Activated CD4-positive, CD25-positive, alpha-beta regulatory T cell treated with anti-CD3 and anti-CD28 coated beads, Interleukin-2, amount 50 U/mL, for 16 hours (primary cell): ENCODE results near the gene RYR3.

Experiments used
- DNase-seq: peaks from one replicate; pipeline ENCODE4 v3.0.0-alpha.2; 2020; ENCODE audit warnings: low read depth, low spot score

The RYR3 gene

DNA sequence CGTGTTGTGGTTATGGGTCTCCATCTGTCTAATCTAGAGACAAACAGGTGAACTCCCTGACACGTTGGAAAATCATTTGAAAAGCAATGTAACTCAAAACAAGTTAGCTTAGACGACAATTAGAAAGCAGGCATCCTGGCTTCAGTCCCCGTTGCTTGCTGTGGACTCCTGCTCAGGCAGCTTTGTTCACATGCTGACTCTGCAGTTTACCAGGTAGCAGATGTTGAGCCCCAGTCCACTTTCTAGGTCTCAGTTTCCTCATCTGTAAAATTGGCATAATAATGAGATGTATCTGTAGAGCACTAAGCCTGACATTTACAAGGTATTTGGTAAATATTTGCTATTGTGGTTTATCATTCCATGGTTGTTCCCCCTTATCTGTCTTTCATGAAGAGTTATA is 330.3 kb downstream of the RYR3 start:
- no peak for DNase-seq

DNA sequence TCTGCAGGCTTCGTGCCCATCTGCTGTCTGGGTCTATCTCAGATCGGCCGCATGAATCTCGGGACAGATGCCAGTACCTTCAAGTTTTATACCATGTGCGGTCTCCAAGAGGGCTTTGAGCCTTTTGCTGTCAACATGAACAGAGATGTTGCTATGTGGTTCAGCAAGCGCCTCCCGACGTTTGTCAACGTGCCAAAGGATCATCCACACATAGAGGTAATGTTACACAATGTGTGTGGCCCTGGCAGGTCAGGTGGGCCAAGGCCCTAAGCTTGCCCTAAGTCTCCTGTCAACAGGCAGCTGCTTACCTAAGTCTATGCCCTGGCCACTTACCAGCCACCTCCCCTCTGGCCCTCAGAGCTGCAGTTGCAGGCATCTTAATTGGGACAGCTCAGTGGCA is 333.5 kb downstream of the RYR3 start:
- no peak for DNase-seq

DNA sequence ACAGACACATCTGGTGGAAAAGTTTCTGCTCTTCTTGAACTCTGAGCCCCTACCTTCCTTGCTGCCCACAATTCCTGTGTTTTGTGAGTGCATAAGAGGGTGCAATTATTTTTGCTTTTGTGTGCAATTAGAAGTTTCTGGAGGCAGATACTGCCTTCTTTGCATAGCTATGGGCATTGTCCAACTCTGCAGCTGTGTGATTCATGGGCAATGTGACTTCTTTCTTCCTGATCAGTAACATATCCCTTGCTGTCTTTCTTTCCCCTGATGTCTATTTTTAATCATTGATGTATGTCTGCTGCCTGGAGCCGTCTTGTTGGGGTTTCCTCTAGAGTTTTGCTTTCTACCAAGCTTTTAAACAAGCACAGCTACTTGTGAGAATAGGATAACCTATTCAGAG is 336.0 kb downstream of the RYR3 start:
- DNase-seq = no peak

DNA sequence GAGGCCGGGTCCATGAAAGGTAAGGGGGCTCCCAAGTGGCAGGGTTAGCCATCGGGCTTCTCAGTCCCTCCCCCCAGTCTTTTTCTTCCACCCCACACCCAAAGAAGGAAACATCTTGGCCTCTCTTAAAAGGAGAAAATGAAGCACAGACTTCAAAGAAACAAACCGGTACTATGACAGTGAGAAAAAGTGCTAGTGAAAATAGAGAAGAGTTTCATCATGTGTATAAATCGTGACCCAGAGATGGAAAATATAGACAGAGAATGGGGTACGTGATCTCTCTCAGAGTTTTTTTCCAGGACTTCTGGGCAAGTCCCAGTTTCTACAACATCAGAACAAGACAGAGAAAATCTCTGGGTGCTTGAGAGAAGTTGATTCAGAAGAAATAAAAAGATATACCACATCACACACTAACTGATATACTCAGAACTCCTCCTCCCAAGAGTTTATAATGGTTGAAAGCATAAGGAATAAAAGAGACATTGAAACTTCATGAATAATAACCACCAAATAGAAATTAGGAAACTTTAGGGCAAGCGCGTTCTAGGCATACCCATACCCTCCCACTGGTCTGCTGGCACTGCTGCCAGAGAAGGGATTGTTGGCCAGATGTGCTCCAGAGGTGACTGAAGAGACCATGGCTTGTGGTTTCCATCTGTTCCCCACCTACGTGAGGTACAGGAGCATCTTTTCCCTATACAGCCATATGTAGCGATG is 338.6 kb downstream of the RYR3 start:
- no peak for DNase-seq

DNA sequence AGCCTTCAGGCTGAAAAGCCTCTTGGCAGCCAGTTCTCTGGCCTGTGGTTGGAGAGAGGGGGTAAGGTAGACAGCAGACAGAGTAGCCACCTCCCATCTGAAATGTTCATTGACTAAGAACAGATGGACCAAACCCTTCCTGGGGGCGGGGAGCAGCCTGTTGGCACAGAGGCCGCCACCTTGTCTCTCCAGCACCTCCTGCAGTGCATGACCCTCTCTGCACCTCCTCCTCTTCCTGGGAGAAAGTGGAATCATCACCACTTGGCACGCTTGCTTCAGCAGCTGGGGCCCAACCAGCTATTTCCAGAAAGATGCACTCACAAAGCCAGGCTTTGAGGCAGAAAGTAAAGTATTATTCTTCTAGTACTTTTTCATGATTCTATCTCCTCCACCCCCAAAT is 344.1 kb downstream of the RYR3 start:
- no peak for DNase-seq

DNA sequence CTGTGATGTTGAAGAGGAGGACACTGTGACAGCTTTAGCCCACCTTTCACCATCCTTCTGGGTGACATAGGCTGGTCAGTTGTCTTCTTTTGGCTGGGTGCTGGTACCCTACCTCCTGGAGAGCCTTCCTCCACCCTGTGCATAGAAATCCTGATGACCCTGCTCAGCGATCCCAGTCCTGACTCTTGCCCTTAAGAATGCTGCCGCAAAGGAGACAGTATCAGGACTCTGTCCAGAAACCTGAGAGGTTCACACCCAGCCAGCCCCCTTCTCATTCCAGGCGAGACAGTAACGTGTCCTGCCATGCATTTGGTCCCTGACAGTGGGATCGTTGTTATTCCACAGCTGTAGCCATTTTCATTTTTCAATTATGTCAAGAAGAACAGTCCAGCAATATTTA is 344.7 kb downstream of the RYR3 start:
- no peak for DNase-seq

DNA sequence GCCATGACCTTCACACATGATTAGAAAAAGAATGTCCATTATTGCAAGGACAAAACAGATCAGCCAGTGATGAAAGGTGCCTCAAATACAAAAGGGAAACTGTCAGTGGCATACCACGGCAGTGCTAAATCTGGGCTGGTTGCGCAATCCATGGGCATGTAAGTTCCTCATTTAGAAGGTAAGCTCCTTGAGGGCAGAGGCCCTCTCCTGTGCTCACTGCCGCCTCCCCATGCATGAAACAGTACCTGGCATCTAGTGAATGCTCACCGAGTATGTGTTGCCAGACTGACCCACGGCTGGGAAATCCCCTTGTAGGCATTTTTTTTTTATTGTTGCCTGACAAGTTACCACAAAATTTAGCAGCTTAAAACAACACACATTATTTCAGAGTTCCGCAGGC is 345.4 kb downstream of the RYR3 start:
- no peak for DNase-seq

DNA sequence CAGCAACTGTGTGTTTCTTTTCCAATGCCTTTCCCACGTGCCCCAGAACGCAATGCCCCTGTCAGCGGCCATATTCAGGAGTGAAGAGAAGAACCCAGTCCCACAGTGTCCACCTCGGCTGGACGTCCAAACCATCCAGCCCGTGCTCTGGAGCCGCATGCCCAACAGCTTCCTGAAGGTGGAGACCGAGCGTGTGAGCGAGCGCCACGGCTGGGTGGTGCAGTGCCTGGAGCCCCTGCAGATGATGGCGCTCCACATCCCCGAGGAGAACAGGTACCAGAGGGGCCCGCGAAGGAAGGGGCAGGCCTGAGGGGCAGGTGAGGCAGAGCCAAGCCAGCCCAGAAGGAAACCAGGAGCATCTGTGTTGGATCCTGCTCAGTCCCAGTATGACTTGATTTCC is 349.4 kb downstream of the RYR3 start:
- DNase-seq = no peak

DNA sequence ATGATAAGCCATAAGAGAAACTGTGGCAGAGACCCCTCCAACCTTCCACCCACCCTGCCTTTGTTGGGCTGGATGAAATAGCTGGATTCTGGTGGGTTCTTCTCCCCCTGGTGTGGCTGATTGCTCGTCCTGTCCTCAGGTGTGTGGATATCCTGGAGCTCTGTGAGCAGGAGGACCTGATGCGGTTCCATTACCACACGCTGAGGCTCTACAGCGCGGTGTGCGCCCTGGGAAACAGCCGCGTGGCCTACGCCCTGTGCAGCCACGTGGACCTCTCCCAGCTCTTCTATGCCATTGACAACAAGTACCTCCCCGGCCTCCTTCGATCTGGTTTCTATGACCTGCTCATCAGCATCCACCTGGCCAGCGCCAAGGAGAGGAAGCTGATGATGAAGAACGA is 351.2 kb downstream of the RYR3 start:
- no peak for DNase-seq

DNA sequence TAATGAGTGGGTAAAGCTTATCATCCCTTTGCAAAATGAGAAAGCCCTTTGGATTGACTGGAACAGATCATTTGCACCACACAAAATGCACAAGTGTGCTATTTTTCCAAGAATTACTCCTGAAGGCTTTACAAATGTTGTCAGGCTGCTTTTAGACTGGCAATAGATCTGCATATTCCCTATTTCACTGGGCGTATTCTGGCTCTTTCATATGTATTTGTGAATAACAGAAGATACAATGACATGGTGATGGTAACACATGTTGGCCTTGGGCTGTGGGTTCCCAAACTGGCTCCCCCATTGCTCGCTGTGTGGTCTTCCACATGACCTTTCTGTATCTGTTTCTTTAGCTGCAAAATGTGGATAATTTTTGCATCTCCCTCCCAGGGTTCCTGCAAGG is 354.2 kb downstream of the RYR3 start:
- DNase-seq = no peak

DNA sequence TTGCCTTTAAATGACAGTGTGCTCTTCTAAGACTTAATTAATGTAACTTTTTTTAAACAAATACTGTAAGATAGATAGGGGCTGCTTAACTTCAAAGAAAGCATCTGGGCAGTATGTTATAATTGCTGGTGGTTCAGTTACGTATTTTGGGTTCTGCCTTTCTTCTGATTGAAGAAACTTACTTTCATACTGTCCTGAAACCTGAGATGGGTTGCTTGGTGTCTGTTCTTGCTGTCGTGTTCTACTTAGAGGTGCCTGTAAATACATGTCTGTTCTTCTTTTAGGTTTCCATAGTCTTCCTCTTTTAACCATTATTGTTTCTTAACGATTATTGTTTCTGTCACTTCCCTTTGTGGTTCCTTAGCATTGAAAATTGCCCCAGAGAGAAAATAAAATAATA is 359.8 kb downstream of the RYR3 start:
- no peak for DNase-seq

DNA sequence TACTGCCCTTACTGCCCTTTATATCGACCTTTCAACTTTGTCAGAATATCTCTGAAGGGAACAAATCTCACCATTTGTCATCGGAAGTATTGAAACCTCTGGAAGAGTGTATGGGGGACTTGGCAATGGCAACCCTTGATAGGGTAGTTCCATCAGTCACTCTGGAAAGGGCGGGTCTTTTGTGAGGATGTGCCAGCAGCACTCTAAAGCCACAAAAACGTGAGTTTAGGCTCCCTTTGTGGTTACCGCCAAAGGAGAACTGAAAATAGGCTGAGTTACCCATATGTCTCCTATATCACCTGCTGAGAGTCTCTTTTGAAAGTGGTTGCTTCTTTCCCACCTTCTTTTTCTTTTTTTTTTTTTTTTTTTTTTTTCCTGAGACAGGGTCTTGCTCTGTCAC is 360.7 kb downstream of the RYR3 start:
- DNase-seq = no peak

DNA sequence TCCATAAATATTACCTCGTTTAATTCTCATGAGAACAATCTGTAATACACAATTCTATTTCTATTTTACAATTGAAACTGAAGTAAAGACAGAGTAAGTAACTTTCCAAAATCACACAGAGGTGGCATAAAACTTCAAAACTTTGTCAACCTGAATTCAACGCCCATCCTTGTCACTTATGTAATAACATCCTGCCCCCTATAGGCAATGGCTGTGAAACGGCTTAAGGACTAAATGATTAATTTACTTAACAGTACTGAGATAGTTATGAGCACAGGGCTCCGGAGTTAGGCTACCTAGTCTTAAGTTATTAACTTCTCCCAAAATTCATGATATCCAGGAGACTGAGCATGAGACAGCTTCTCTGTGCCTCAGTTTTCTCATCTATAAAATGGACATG is 364.5 kb downstream of the RYR3 start:
- no peak for DNase-seq

DNA sequence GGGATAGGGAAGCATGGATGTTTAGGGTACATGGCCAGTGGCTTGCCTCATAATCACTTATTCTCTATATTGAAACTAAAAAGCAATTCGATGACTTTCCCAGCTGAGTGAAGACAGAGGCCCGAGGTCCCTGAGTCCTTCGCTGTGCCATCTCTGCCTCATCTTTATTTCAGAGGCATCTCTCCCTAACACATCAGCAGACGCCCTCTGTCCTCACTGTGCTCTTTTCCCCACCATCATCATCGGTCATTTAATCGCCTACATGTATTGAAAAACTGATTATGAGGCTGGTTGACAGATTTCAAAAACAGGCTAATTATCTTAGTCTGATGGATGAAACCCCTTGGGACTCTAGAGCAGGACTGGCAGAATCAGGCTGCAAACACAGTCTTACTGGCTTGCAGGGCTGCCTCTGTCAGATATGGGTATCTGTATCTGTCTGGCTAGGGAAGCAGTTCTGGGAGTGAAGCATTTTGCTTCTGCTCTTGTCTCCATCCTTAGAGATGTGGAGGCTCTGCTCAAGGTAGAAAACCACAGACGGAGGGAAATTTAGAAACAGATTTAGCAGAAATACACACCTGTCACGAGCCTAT is 366.6 kb downstream of the RYR3 start:
- DNase-seq = no peak

DNA sequence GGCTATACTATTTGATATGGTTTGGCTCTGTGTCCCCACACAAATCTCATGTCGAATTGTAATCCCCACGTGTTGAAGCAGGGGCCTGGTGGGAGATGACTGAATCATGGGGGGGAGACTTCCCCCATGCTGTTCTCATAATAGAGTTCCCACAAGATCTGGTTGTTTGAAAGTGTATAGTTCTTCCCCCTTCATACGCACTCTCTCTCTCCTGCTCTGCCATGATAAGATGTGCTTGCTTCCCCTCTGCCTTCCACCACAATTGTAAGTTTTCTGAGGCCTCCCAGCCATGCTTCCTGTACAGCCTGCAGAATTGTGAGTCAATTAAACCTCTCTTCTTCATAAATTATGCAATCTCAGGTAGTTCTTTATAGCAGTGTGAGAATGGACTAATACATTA is 367.4 kb downstream of the RYR3 start:
- no peak for DNase-seq

DNA sequence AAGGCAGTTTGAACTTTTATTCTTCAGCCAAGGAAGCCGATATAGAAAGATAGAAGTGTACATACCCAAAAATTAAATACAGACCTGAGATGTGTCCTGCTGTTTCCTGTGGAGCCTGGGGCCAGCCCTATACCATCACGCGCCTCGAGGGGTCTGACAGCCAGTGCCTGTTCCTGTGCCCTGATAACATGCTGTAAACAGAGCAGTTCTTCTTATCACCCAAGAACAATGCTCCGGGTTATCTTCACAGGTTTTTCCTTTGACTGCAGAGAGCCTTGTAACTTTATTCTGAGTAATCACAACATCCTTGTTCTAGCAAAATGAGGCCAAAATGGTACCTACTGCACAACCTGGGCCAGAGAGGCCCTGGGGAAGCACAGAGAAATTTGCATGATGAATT is 367.8 kb downstream of the RYR3 start:
- no peak for DNase-seq

DNA sequence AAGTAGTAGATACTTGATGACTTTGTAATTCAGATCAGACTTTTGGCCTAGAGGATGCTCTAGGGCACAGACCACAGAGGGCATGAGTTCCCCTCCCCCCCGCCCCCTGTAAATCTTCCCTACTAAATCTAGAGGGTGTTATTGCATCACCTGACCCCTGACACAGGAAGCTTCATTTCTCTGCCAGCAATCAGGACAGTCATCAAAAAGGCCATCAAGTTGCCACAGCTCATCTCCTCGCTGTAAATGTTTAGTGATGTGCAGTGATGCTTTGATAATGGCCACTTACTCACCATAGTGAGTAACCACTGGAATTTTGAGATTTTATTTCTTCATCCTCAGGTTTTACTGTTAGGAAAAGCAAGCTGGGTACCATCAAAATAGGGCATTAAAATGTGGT is 368.3 kb downstream of the RYR3 start:
- no peak for DNase-seq

DNA sequence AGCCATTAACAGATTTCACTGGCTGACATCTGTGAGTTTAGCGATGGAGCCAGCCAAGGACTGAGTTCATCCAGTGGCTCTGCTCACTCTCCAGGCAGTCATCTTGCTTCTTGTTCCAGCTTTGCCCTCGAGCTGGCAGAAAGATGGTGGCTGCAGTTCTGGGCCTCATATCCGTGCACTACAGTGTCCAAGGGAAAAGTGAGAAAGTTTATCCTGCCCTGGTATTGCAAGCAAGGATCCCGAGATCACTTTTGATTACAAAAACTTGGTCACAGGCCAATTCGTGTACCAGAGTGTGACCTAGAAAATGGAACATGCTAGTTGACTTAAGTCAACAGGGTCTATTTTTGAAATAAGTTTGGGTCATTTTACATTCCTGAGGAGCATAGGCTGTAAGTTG is 369.6 kb downstream of the RYR3 start:
- DNase-seq = no peak

DNA sequence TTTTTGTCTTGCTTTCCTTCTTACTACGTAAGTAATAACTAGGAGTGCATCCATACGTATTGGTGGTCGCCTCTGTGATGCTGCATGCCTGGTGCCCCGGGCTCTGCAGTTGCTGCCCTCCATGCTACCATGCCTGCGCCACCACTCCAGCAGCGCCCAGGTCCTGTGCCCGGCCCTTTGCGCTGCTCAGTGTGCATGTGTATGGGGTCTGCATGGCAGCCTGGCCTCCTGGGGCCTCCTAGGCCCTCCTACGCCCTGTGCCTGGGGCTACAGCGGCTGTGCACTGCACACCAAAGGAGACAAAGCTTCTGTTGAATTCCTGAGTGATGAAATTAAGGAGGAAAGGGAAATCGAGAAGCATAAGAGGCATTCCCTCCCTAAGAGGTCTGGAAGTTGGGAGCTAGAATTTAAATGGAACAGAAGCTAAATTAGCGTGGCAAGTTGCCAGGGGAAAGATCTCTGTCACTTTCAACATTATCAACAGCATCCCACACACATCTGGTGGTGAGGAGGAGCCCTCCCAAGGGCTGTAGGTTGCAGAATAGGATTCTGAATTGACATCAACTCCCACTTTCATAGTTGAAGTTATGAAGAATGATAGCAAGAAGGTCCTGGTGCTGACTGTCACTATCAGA is 382.5 kb downstream of the RYR3 start:
- DNase-seq = no peak

DNA sequence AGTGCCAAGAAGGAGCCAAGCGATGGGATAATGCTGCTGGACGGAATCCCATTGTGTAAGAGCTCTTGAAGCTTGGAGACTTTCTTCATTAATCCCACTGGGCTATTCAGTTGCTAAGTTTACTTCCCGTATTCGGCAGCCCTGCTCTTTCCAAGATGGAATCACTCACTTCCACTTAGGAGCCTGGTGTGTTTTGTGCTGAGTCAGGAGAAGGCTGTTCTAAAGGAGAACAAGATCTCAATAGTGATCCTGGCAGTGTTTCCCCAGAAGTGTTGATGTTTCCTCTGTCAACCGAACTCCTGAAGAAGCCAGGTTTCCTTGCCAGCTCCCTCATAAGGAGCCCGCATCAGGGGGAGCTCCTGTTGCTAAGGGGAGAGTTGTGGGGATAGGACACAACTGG is 387.4 kb downstream of the RYR3 start:
- DNase-seq = no peak

DNA sequence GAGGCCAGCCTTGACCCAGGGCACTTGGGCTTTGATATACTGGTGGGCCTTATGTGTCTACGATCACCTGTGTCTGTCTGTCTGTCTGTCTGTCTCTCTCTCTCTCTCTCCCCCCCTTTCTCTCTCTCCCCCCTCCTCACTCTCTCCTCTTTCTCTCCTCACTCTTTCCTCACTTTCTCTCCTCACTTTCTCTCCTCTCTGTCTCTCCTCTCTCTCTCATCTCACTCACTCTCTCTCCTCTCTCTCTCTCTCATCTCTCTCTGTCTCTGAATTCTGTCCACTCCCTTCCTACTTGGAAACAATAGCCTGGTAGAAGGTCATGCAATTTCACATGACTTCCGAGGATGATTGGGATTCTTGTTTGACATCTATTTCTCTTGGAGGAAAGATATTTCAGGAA is 388.4 kb downstream of the RYR3 start:
- DNase-seq = no peak

DNA sequence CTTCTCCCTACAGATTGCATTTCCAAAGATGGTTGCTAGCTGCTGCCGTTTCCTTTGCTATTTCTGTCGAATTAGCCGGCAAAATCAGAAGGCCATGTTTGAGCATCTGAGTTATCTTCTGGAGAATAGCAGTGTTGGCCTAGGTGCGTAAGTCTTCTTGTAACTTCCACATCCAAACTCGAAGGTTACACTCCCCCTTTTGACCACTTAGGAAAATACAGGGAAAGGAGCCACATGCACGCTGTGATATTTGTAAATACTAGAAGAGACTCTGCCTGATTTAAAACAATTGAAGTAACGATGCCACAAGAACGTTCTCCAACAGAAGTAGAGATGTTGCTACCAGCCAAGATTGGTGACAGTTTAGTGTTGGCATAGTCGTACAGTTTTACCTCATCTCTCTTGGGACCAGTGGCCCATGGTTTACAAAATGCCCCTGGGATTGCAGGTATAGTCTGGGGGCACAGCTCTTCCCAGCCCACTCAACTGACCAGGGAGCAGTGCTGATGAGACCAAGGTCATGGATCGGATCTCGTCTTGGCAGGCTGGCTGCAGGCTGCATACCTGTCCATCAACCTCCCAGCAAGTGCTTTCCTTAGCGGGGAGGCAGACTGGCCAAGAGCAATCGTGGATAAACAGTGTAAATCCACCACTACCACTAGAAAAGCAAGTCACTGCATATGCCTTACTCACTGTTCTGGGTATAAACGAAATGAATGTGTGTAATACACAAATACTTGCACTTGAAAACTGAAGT is 389.1 kb downstream of the RYR3 start:
- DNase-seq = no peak
